Mesothelial cell of epicardium (in vitro differentiated cells): ENCODE measurements around the gene PYGM. TPM values are rescaled to one million over a fixed set of nuclear protein-coding genes. Genes with fewer than 3 reads are reported as not detected.

Source experiments
- DNase-seq, 2 experiments: peaks; one replicate each; pipeline ENCODE4 v3.0.0; 2021; ENCODE audit warnings: low spot score in 2 of 2; ENCODE audit not compliant: unreplicated experiment in 2 of 2
- H3K27ac Mint-ChIP-seq: 2 replicates; pipeline ENCODE4 v1.8.0; 2021; ENCODE audit warnings: mixed read lengths
- H3K27me3 Mint-ChIP-seq: 2 replicates; pipeline ENCODE4 v1.8.0; 2021; ENCODE audit warnings: low read depth, mixed read lengths
- H3K36me3 Mint-ChIP-seq: 2 replicates; pipeline ENCODE4 v1.8.0; 2021; ENCODE audit warnings: mixed read lengths
- H3K4me1 Mint-ChIP-seq: 2 replicates; pipeline ENCODE4 v1.8.0; 2021; ENCODE audit warnings: mixed read lengths
- H3K4me3 Mint-ChIP-seq: 2 replicates; pipeline ENCODE4 v1.8.0; 2021; ENCODE audit warnings: mild to moderate bottlenecking, moderate library complexity, mixed read lengths
- H3K9me3 Mint-ChIP-seq: 2 replicates; pipeline ENCODE4 v1.8.0; 2021; ENCODE audit warnings: mixed read lengths
- total RNA-seq: library from RNA; stranded (reverse); gene quantifications from 3 replicates; pipeline ENCODE4 v1.2.1, GENCODE V29; 2021
- TF ChIP-seq, protein P1 (sequence below): fragments of 200-600 bp; sonication (generic); IDR thresholded peaks from one replicate; pipeline ENCODE4 v1.5.0; 2021; ENCODE audit warnings: antibody characterized with exemption; ENCODE audit not compliant: unreplicated experiment

Gene PYGM
- total RNA-seq, 1 donor from 2014 or later = 7.6 TPM

DNA sequence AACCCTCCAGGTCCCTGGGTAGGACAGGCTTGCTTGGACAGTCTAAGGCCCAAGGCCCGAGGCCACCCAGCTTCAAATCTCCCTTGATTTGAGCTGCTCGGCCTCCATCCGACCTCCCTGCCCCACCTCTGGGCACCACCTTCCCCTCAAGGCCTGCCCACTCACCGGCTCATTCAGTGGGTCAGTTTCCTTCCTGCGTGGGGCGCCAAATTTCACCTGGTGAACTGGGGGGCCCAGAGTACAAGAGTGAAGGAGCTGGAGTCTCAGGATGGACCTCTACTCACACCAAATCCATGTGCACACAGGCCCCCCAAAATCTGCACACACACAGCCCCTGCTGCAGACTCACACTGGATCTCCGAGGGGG lies 39.5 kb upstream of the PYGM start:
- Mint-ChIP-seq H3K36me3 (peaks cover 4% of the 10 kb centered on the region), H3K9me3 (no peaks in the 10 kb centered on the region), H3K27me3 (no peaks in the 10 kb centered on the region), H3K4me1 (peaks cover 10% of the 10 kb centered on the region), H3K4me3 (no peak overlapping the region), H3K27ac (no peak overlapping the region)
- TF ChIP-seq, protein P1, sequence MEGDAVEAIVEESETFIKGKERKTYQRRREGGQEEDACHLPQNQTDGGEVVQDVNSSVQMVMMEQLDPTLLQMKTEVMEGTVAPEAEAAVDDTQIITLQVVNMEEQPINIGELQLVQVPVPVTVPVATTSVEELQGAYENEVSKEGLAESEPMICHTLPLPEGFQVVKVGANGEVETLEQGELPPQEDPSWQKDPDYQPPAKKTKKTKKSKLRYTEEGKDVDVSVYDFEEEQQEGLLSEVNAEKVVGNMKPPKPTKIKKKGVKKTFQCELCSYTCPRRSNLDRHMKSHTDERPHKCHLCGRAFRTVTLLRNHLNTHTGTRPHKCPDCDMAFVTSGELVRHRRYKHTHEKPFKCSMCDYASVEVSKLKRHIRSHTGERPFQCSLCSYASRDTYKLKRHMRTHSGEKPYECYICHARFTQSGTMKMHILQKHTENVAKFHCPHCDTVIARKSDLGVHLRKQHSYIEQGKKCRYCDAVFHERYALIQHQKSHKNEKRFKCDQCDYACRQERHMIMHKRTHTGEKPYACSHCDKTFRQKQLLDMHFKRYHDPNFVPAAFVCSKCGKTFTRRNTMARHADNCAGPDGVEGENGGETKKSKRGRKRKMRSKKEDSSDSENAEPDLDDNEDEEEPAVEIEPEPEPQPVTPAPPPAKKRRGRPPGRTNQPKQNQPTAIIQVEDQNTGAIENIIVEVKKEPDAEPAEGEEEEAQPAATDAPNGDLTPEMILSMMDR = no peak
- DNase-seq = no peak

DNA sequence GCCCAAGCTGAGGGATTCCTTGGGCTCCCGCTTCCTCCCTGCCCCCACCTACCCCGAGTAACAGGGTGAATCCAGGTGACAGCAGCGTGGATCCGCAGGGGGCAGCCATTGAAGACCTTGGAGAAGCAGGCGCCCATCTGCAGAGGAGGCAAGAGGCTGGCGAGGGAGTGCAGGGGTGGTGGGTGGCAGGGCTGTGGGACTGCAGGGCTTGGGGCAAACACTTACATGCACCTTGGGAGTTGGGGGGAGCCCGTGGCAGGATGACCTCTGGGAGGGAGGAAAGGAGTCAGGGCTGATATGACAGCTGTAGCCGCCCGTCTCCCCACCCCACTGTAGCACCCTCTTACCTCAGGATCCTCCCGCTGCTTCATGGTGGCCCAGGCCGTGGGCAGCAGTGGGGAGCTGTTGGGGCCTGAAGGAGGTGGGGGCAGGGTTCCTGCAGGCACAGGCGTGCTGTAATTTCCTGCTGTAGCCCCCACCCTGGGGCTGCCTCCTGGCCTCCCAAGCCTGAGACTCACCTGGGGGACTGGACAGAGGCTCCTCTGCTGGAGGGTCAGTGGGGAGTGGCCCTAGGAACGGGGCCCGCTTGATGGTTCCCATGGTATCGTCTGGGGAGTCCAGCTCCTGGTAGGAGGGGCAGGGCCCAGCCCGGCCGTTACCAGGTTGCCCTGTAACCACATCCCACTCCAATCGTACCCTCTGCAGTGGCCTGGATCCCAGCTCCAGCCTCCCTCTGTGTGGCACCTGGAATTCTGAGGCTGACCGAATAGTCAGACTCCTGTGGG lies 37.2 kb upstream of the PYGM start:
- Mint-ChIP-seq H3K4me1 (peaks cover 2% of the 10 kb centered on the region), H3K27me3 (no peaks in the 10 kb centered on the region), H3K36me3 (peaks cover 9% of the 10 kb centered on the region), H3K9me3 (no peaks in the 10 kb centered on the region), H3K27ac (no peak overlapping the region), H3K4me3 (no peak overlapping the region)
- TF ChIP-seq, protein P1 = no peak
- DNase-seq = no peak

DNA sequence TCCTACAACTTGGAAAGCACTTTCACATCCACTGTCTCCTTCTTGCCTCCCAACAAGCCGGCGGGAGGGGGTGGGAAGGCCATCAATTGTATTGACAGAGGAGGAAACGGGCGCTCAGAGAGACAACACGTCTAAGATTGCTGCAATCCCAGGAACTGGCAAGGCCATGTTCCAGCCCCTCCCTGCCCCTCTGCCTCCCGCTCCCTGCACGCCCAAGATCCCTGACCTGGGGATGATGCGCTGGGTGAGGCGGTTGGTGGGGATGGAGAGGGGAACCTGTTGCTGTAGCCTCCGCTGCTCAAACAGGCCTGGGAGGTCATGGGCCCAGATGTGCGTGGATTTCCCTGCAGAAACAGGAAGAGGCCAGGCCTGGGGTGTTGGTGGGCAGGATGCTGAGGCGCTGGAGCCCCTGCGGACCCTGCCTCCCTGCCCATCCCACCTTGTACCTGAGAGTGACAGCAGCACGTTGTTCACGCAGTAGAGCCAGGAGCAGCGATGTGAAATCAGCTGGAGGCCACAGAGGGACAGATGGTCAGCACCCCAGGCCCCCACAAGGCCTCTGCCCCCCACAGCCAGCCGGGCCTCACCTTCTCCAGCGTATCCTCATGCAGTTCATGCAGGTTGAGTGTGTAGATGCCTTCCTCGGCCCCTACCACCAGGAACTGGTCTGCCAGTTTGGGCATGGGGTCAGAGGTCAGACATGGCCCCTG lies 36.4 kb upstream of the PYGM start:
- no peak for DNase-seq
- H3K4me3 Mint-ChIP-seq = no peak overlapping the region
- H3K4me1 Mint-ChIP-seq = peaks cover 2% of the 10 kb centered on the region
- TF ChIP-seq, protein P1 = no peak
- H3K27ac Mint-ChIP-seq = no peak overlapping the region
- no peaks in the 10 kb centered on the region for H3K9me3 Mint-ChIP-seq
- peaks cover 9% of the 10 kb centered on the region for H3K36me3 Mint-ChIP-seq
- H3K27me3 Mint-ChIP-seq = no peaks in the 10 kb centered on the region

DNA sequence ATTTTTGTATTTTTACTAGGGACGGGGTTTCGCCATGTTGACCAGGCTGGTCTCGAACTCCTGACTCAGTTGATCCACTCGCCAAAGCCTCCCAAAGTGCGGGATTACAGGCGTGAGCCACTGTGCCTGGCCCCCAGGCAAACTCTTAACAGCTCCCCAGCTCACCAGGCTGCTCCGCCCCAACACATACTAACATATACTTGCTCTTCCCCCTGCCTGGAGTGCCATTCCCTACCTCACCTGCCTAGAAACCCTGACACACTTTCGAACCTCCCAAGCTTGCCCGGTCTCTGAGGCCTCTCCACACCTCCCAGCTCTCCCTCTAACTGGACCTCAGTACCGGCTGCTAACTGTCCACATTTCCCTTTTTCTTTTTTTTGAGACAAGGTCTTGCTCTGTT lies 34.8 kb upstream of the PYGM start:
- H3K36me3 Mint-ChIP-seq = peaks cover 9% of the 10 kb centered on the region
- H3K4me3 Mint-ChIP-seq = no peak overlapping the region
- H3K9me3 Mint-ChIP-seq = no peaks in the 10 kb centered on the region
- TF ChIP-seq, protein P1 = no peak
- no peak for DNase-seq
- no peaks in the 10 kb centered on the region for H3K4me1 Mint-ChIP-seq
- no peak overlapping the region for H3K27ac Mint-ChIP-seq
- no peaks in the 10 kb centered on the region for H3K27me3 Mint-ChIP-seq

DNA sequence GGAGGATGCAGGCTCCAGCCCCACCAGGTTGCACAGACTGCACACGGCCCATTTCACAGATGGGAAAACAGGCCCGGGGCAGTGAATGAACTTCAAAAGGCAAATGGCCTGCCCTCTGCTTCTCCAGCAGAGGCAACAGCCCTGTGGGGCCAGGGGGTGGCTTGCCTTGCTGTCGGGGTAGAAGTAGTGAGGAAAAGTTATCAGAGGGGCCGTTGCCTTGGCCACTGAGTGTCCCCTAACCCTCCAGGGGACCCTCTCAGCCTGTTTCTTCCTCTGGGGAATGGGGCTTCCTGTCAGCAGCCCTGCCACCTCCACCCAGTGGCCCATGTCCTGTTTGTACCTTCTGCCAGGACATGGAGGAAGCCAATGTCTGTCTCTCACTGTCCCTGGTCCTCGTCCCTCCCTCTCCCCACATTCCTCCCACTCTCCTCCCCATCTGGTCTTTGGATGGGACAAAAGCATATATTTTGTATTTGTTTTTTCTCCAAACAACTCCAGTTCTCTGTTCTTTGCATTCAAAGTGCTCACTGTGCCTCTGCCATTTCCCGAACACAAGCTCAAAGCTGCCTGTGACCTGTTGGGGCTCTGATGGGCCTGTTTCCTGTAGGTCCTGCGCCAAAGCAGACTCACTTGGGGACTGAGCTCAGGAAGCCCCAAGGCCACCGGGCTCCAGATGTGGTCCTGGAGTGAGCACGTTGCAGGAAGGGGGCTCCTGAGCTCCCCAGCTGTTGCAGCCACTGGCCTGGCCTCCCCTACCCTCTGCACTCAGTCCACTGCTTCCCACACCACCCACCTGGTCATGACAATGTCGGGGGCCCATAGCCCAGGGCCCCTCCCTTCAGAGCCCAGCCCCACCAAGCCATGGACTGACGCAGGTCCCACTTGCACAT lies 33.7 kb upstream of the PYGM start:
- H3K27me3 Mint-ChIP-seq = no peaks in the 10 kb centered on the region

More for the DNA sequence above, 33.7 kb upstream of the PYGM start:
- Mint-ChIP-seq H3K4me3 (no peak overlapping the region), H3K4me1 (no peaks in the 10 kb centered on the region), H3K36me3 (peaks cover 9% of the 10 kb centered on the region), H3K27ac (no peak overlapping the region), H3K9me3 (no peaks in the 10 kb centered on the region)
- no peak for DNase-seq
- TF ChIP-seq, protein P1 = no peak
